Measurements from ENCODE around the gene ELF3. TPM values are rescaled to one million over a fixed set of nuclear protein-coding genes. Genes with fewer than 3 reads are reported as not detected.
"Not testable (repeated sequence)": the region's sequence is repeated elsewhere in the genome, so short reads cannot be mapped to it uniquely, and the experiment has no call there.

Gene ELF3
- total RNA-seq, 2 donors from 2014 or later: 11.8 to 13.2 TPM

- Histone ChIP-seq H3K9ac (ENCODE audit: extremely low read depth, low read length, poor library complexity, severe bottlenecking) (no peak overlapping the region), H3K4me3 (ENCODE audit: low read length) (no peak overlapping the region), H3K9me3 (ENCODE audit: control insufficient read depth, low read length) (no peaks in the 10 kb centered on the region), H3K27me3 (ENCODE audit: control insufficient read depth, insufficient read depth, low read length, poor library complexity, severe bottlenecking) (no peaks in the 10 kb centered on the region), H3K36me3 (ENCODE audit: control insufficient read depth, insufficient read depth, low read length) (no peaks in the 10 kb centered on the region), H3K4me1 (ENCODE audit: control insufficient read depth, insufficient read depth, low read length) (no peaks in the 10 kb centered on the region), H3K27ac (ENCODE audit: low read depth, low read length) (no peak overlapping the region)
- peak; percentile 84 for DNase-seq
- no peaks in the 10 kb centered on the region for H3K27me3 Mint-ChIP-seq (ENCODE audit: insufficient read depth)
- TF ChIP-seq CTCF (conservative IDR thresholded peaks at IDR 0.05): no peak
- H3K4me1 Mint-ChIP-seq: peaks cover 14% of the 10 kb centered on the region
- H3K9me3 Mint-ChIP-seq: no peaks in the 10 kb centered on the region
- no peak overlapping the region for H3K4me3 Mint-ChIP-seq
- no peaks in the 10 kb centered on the region for H3K36me3 Mint-ChIP-seq (ENCODE audit: low read depth)
- 4% methylated on average over 1 of the region's 1 CpG; no CpG with 5 or more reads in 1 of the 2 experiments for WGBS, 2 experiments (ENCODE audit: insufficient coverage in 1 of 2, insufficient read length in 1 of 2)
- peak overlapping the region; percentile 98 for H3K27ac Mint-ChIP-seq
Observed at GRCh38 chr1:202063093-202063492, 52.7 kb downstream of the ELF3 start.

- H3K9ac ChIP-seq (ENCODE audit: extremely low read depth, low read length, poor library complexity, severe bottlenecking); H3K27me3 Mint-ChIP-seq (ENCODE audit: insufficient read depth); H3K4me3 ChIP-seq (ENCODE audit: low read length); H3K27me3 ChIP-seq (ENCODE audit: control insufficient read depth, insufficient read depth, low read length, poor library complexity, severe bottlenecking); H3K4me1 ChIP-seq (ENCODE audit: control insufficient read depth, insufficient read depth, low read length); H3K36me3 ChIP-seq (ENCODE audit: control insufficient read depth, insufficient read depth, low read length); H3K27ac Mint-ChIP-seq; H3K36me3 Mint-ChIP-seq (ENCODE audit: low read depth); H3K9me3 Mint-ChIP-seq; H3K9me3 ChIP-seq (ENCODE audit: control insufficient read depth, low read length); H3K4me3 Mint-ChIP-seq; DNase-seq; H3K27ac ChIP-seq (ENCODE audit: low read depth, low read length): not testable (repeated sequence)
- 93 to 97% methylated on average over 4 to 5 of the region's 10 CpGs for WGBS, 2 experiments (ENCODE audit: insufficient coverage in 1 of 2, insufficient read length in 1 of 2)
- H3K4me1 Mint-ChIP-seq: peaks cover 24% of the 10 kb centered on the region
Observed at GRCh38 chr1:202064889-202065312, 54.5 kb downstream of the ELF3 start.

Small RNA genes lying within 50 kb of the gene (microRNA-seq; reads per million reads assigned to microRNA genes)
- not detected for gene MIR6740 (ENCODE audit: borderline microRNAs expressed)

Other genes starting within 250 kb of the ELF3 start
- 100 to 1,000 TPM; 108 to 133 TPM for gene IPO9, start 181.4 kb upstream of the ELF3 start, total RNA-seq
- gene SHISA4, start 121.7 kb upstream of the ELF3 start, total RNA-seq: 1 to 10 TPM; 5.8 to 7.3 TPM
- under 1 TPM; 0.31 to 0.60 TPM for gene LMOD1, start 64.0 kb upstream of the ELF3 start, total RNA-seq
- 10 to 100 TPM; 41.7 to 47.4 TPM for gene TIMM17A, start 55.1 kb upstream of the ELF3 start, total RNA-seq
- 10 to 100 TPM; 46.6 to 73.5 TPM for gene RNPEP, start 27.9 kb upstream of the ELF3 start, total RNA-seq
- under 1 TPM in 1 of 2 donors, not detected in 1; 0.04 TPM for gene GPR37L1, start 112.3 kb downstream of the ELF3 start, total RNA-seq
- 10 to 100 TPM; 72.8 to 82.0 TPM for gene ARL8A, start 134.2 kb downstream of the ELF3 start, total RNA-seq
- not detected for gene PTPN7, start 150.0 kb downstream of the ELF3 start, total RNA-seq
- 1 to 10 TPM in 1 of 2 donors, under 1 TPM in 1; 0.73 to 1.5 TPM for gene LGR6, start 183.2 kb downstream of the ELF3 start, total RNA-seq

Measured in endodermal cell (in vitro differentiated cells).